T-cell (primary cell): ENCODE data around the gene CKLF. TPM values are rescaled to one million over a fixed set of nuclear protein-coding genes. Genes with fewer than 3 reads are reported as not detected.

Source experiments
- ATAC-seq, 4 experiments: fragments of 200-7000 bp in 3 of 4; fragments of 150-1000 bp in 1 of 4; cut with Tn5 transposase; replicated peaks in 1 of 4; 1 replicate in 3 of 4; 2 replicates in 1 of 4; pipeline ENCODE4 v1.10.0; 2021; ENCODE audit warnings: moderate library complexity in 3 of 4, mild to moderate bottlenecking in 2 of 4, moderate number of reproducible peaks in 1 of 4
- CTCF ChIA-PET, 2 donors: fragments of 300-600 bp; sonication (Branson Sonifier 250); formaldehyde crosslinking; loops; one replicate each; lab custom pipeline; 2022; ENCODE audit warnings: antibody characterized with exemption in 2 of 2; lab: Charles Lee
- POLR2A ChIA-PET, 2 donors: fragments of 300-600 bp; sonication (Branson Sonifier 250); formaldehyde crosslinking; loops; one replicate each; lab custom pipeline; 2022; ENCODE audit warnings: antibody characterized with exemption in 2 of 2; lab: Charles Lee
- DNase-seq, 35 experiments: peaks; one replicate each; pipeline versions ENCODE4 v3.0.0 to v3.0.0-alpha.2; 2013 to 2023
- H3K27ac ChIP-seq: one replicate; pipeline ENCODE4 v1.5.1; 2013; ENCODE audit warnings: low read length
- H3K27me3 ChIP-seq, 2 experiments: replicated peaks in 1 of 2; 1 replicate in 1 of 2; 2 replicates in 1 of 2; pipeline versions ENCODE4 v1.6.1 to v1.7.0; 2013; ENCODE audit warnings: low read length in 1 of 2, mixed read lengths in 1 of 2; ENCODE audit not compliant: control insufficient read depth in 2 of 2, insufficient read depth in 2 of 2; ENCODE audit errors: extremely low read depth in 1 of 2
- H3K36me3 ChIP-seq, 2 donors: 1 replicate in 1 of 2; 2 replicates in 1 of 2; pipeline versions ENCODE4 v1.6.1 to v1.7.0; 2013; ENCODE audit warnings: low read length in 1 of 2; ENCODE audit not compliant: control insufficient read depth in 2 of 2, insufficient read depth in 1 of 2; ENCODE audit errors: extremely low read depth in 1 of 2
- H3K4me1 ChIP-seq, 2 experiments: 1 replicate in 1 of 2; 2 replicates in 1 of 2; pipeline versions ENCODE4 v1.6.1 to v1.7.0; 2013; ENCODE audit warnings: low read length in 2 of 2, mixed read lengths in 1 of 2; ENCODE audit not compliant: insufficient read depth in 2 of 2, control insufficient read depth in 1 of 2; ENCODE audit errors: extremely low read depth in 1 of 2
- H3K4me3 ChIP-seq, 2 donors: 1 replicate in 1 of 2; 2 replicates in 1 of 2; pipeline versions ENCODE4 v1.5.1 to v1.7.0; 2013; ENCODE audit warnings: mild to moderate bottlenecking in 2 of 2, low read length in 1 of 2, moderate library complexity in 1 of 2; ENCODE audit not compliant: control insufficient read depth in 1 of 2; ENCODE audit errors: extremely low read depth in 1 of 2
- H3K9me3 ChIP-seq: 2 replicates; pipeline ENCODE4 v1.7.0; 2013
- H3K27ac Mint-ChIP-seq, 2 donors: one replicate each; pipeline ENCODE4 v1.8.0; 2020 to 2021; ENCODE audit warnings: mild to moderate bottlenecking in 2 of 2, mixed read lengths in 2 of 2
- H3K27me3 Mint-ChIP-seq, 2 donors: one replicate each; pipeline ENCODE4 v1.8.0; 2021 to 2022; ENCODE audit warnings: mixed read lengths in 2 of 2
- H3K36me3 Mint-ChIP-seq: one replicate; pipeline ENCODE4 v1.8.0; 2021; ENCODE audit warnings: mixed read lengths
- H3K4me1 Mint-ChIP-seq, 3 donors: one replicate each; pipeline ENCODE4 v1.8.0; 2020 to 2022; ENCODE audit warnings: mixed read lengths in 3 of 3, mild to moderate bottlenecking in 1 of 3
- H3K4me3 Mint-ChIP-seq, 3 donors: one replicate each; pipeline ENCODE4 v1.8.0; 2020 to 2022; ENCODE audit warnings: mild to moderate bottlenecking in 3 of 3, mixed read lengths in 3 of 3, moderate library complexity in 3 of 3
- H3K9me3 Mint-ChIP-seq, 3 donors: one replicate each; pipeline ENCODE4 v1.8.0; 2020 to 2022; ENCODE audit warnings: mixed read lengths in 3 of 3
- WGBS: methylation state at CpG from one replicate; pipeline ENCODE4 v1.1.5; 2013; ENCODE audit warnings: missing lambda C conversion rate; ENCODE audit not compliant: insufficient coverage; 5-methylcytosine and 5-hydroxymethylcytosine counted together
- total RNA-seq, 35 experiments: library from RNA in 6 of 35; stranded (reverse) in 6 of 35; fragments of 120-200 nt in 1 of 35; gene quantifications; one replicate each; pipeline versions ENCODE4 v1.2.1 to v1.2.4 and lab custom pipeline; 2013 to 2026

CKLF gene
- total RNA-seq, 5 donors from 2014 or later (not counting 1 experiment from before 2014, with no cell fraction given), result 25.3 to 67.8 (median 58.3) TPM

- DNase-seq (no peak), ATAC-seq (no peak)
- Histone ChIP-seq H3K36me3 (no peaks in the 10 kb centered on the region), H3K27me3 (peaks cover 4 to 24% of the 10 kb centered on the region in 2 experiments), H3K4me1 (peaks cover 2 to 15% of the 10 kb centered on the region in 2 experiments), H3K27ac (no peak overlapping the region), H3K9me3 (no peaks in the 10 kb centered on the region), H3K4me3 (no peak overlapping the region)
- Mint-ChIP-seq H3K4me3 (no peak overlapping the region), H3K4me1 (peaks cover 12 to 20% (median 15%) of the 10 kb centered on the region in 3 donors), H3K27ac (no peak overlapping the region), H3K9me3 (no peaks in the 10 kb centered on the region), H3K27me3 (peaks cover 7 to 38% of the 10 kb centered on the region in 2 donors), H3K36me3 (no peaks in the 10 kb centered on the region)
- WGBS, result 57% methylated on average over 1 of the region's 3 CpGs
- ChIA-PET POLR2A (no interaction called here), CTCF (interaction anchor here in 1 of 2 donors (1.0 to 1.2 kb wide), 2 partner anchors 18 to 27 kb away, joined by 4 to 5 read pairs; no protein-coding TSS in a partner anchor)
Observed at GRCh38 chr16:66581246-66581952, 29.0 kb downstream of the CKLF start.

- ATAC-seq (no peak), DNase-seq (no peak)
- H3K9me3 ChIP-seq, result no peaks in the 10 kb centered on the region
- 87% methylated on average over 8 of the region's 10 CpGs for WGBS
- H3K4me1 ChIP-seq, result peaks cover 13 to 28% of the 10 kb centered on the region in 2 experiments
- POLR2A ChIA-PET, result no interaction called here
- Mint-ChIP-seq H3K4me3 (no peak overlapping the region), H3K27ac (no peak overlapping the region), H3K36me3 (no peaks in the 10 kb centered on the region), H3K9me3 (no peaks in the 10 kb centered on the region), H3K4me1 (peaks cover 22 to 37% (median 29%) of the 10 kb centered on the region in 3 donors), H3K27me3 (peaks cover 0 to 6% of the 10 kb centered on the region in 2 donors)
- no peaks in the 10 kb centered on the region for H3K36me3 ChIP-seq
- no peaks in the 10 kb centered on the region for H3K27me3 ChIP-seq
- no peak overlapping the region for H3K27ac ChIP-seq
- CTCF ChIA-PET, result interaction anchor here in 1 of 2 donors (0.7 kb wide), 1 partner anchor 74 kb away, joined by 9 read pairs; no protein-coding TSS in a partner anchor
- no peak overlapping the region for H3K4me3 ChIP-seq
Observed at GRCh38 chr16:66585481-66586239, 33.3 kb downstream of the CKLF start.

- no peaks in the 10 kb centered on the region for H3K27me3 Mint-ChIP-seq
Observed at GRCh38 chr16:66587881-66588600, 35.7 kb downstream of the CKLF start.

GRCh38 chr16:66588981-66589713 lies 36.8 kb downstream of the CKLF start:
- no peaks in the 10 kb centered on the region for H3K9me3 Mint-ChIP-seq
- CTCF ChIA-PET, result interaction anchor here (0.5 to 3.1 kb wide), 14 partner anchors 10 to 1496 kb away, joined by 3 to 27 read pairs (median 4); partner anchors contain the start of genes CKLF (in 1 of the 2), CMTM2 (in 1 of the 2), CMTM3 (in 1 of the 2) and NFATC3 (in 1 of the 2)
- POLR2A ChIA-PET, result interaction anchor here in 1 of 2 donors (0.6 kb wide), 1 partner anchor 10 kb away, joined by 4 read pairs; the partner anchor contains the start of gene CMTM2
- Histone ChIP-seq H3K4me3 (no peak overlapping the region), H3K27me3 (peaks cover 0 to 2% of the 10 kb centered on the region in 2 experiments), H3K27ac (no peak overlapping the region), H3K36me3 (no peaks in the 10 kb centered on the region), H3K9me3 (no peaks in the 10 kb centered on the region), H3K4me1 (peaks cover 13 to 32% of the 10 kb centered on the region in 2 experiments)
- H3K4me3 Mint-ChIP-seq, result peak overlapping the region; percentile 75 to 89 (median 84)
- peak; percentile 48 to 78 (median 63) for DNase-seq
- WGBS, result 97% methylated on average over 6 of the region's 8 CpGs
- no peaks in the 10 kb centered on the region for H3K27me3 Mint-ChIP-seq
- no peaks in the 10 kb centered on the region for H3K36me3 Mint-ChIP-seq
- H3K4me1 Mint-ChIP-seq, result peaks cover 24 to 40% (median 33%) of the 10 kb centered on the region in 3 donors
- peak overlapping the region; percentile 86 to 94 for H3K27ac Mint-ChIP-seq
- peak; percentile 92 to 96 (median 94) for ATAC-seq

More at GRCh38 chr16:66587881-66588600, 35.7 kb downstream of the CKLF start:
- Histone ChIP-seq H3K4me1 (peaks cover 13 to 32% of the 10 kb centered on the region in 2 experiments), H3K27me3 (peaks cover 0 to 2% of the 10 kb centered on the region in 2 experiments), H3K9me3 (no peaks in the 10 kb centered on the region), H3K4me3 (peak overlapping the region in 1 of 2 donors; percentile 21), H3K36me3 (no peaks in the 10 kb centered on the region), H3K27ac (no peak overlapping the region)
- WGBS, result 65% methylated on average over 4 of the region's 7 CpGs
- Mint-ChIP-seq H3K4me1 (peaks cover 24 to 40% (median 33%) of the 10 kb centered on the region in 3 donors), H3K9me3 (no peaks in the 10 kb centered on the region), H3K36me3 (no peaks in the 10 kb centered on the region), H3K27ac (peak overlapping the region; percentile 45 to 57), H3K4me3 (peak overlapping the region; percentile 14 to 65 (median 44))
- DNase-seq (no peak), ATAC-seq (no peak)
- ChIA-PET CTCF (interaction anchor here (1.6 to 3.1 kb wide), 2 partner anchors 24 to 25 kb away, joined by 10 to 27 read pairs; no protein-coding TSS in a partner anchor), POLR2A (no interaction called here)

GRCh38 chr16:66590322-66590721 lies 37.9 kb downstream of the CKLF start:
- Mint-ChIP-seq H3K9me3 (no peaks in the 10 kb centered on the region), H3K4me3 (peak overlapping the region; percentile 75 to 89 (median 84)), H3K4me1 (peaks cover 24 to 40% (median 33%) of the 10 kb centered on the region in 3 donors), H3K27me3 (no peaks in the 10 kb centered on the region), H3K27ac (peak overlapping the region; percentile 86 to 94), H3K36me3 (no peaks in the 10 kb centered on the region)
- no peaks in the 10 kb centered on the region for H3K9me3 ChIP-seq
- peak; percentile 37 to 70 (median 50) for ATAC-seq
- H3K4me1 ChIP-seq, result peaks cover 13 to 32% of the 10 kb centered on the region in 2 experiments
- peak in 2 of 35 experiments; percentile 28 to 69 for DNase-seq
- CTCF ChIA-PET, result interaction anchor here in 1 of 2 donors (0.8 to 3.1 kb wide), 9 partner anchors 8 to 185 kb away, joined by 3 to 27 read pairs (median 4); partner anchors contain the start of genes CKLF and CMTM3
- peak overlapping the region; percentile 50 to 58 for H3K4me3 ChIP-seq
- no peaks in the 10 kb centered on the region for H3K36me3 ChIP-seq
- WGBS, result 5% methylated on average over 4 of the region's 8 CpGs
- H3K27me3 ChIP-seq, result peaks cover 0 to 2% of the 10 kb centered on the region in 2 experiments
- POLR2A ChIA-PET, result interaction anchor here in 1 of 2 donors (0.6 kb wide), 1 partner anchor 114 kb away, joined by 5 read pairs; no protein-coding TSS in a partner anchor
- peak overlapping the region; percentile 18 for H3K27ac ChIP-seq
